ENCODE results near the gene SYCP2L.

GRCh38 chr6:10945845-10946244, 59.0 kb downstream of the SYCP2L start:
- TF ChIP-seq ZNF302 (CRISPR knock-in tag; IDR thresholded peaks at IDR 0.05) (no peak), POLR2A (IDR thresholded peaks at IDR 0.05; ENCODE audit: low read length) (no peak), EP300 (IDR thresholded peaks at IDR 0.05) (no peak), CTCF (IDR thresholded peaks at IDR 0.05) (no peak), CEBPB (IDR thresholded peaks at IDR 0.05) (no peak)

Data from A549 (cell line).